Measurements from ENCODE around the gene PBRM1. TPM values are rescaled to one million over a fixed set of nuclear protein-coding genes. Genes with fewer than 3 reads are reported as not detected.

Gene PBRM1
- total RNA-seq, 1 donor from 2014 or later = 62.6 TPM

- H3K9me3 ChIP-seq (ENCODE audit: control insufficient read depth in 3 of 3, low read length in 3 of 3) = no peaks in the 10 kb centered on the region
- no peaks in the 10 kb centered on the region for H3K27me3 ChIP-seq (ENCODE audit: control insufficient read depth in 3 of 3, insufficient read depth in 3 of 3, low read length in 3 of 3)
- peaks cover 14 to 18% (median 16%) of the 10 kb centered on the region in 3 donors for H3K4me1 ChIP-seq (ENCODE audit: control insufficient read depth in 3 of 3, insufficient read depth in 3 of 3, low read length in 3 of 3)
- H3K36me3 ChIP-seq (ENCODE audit: control insufficient read depth in 3 of 3, insufficient read depth in 3 of 3, low read length in 3 of 3) = peaks cover 43 to 61% (median 56%) of the 10 kb centered on the region in 3 donors
- no peak overlapping the region for H3K4me3 ChIP-seq (ENCODE audit: low read length in 3 of 3)
- H3K27ac ChIP-seq (ENCODE audit: low read depth, low read length) = no peak overlapping the region
- H3K9ac ChIP-seq (ENCODE audit: low read depth in 1 of 3, low read length in 3 of 3) = peak overlapping the region in 1 of 3 donors; percentile 17
Measured at GRCh38 chr3:52689151-52689550, 3.4 kb upstream of the PBRM1 start.

GRCh38 chr3:52688266-52688665 lies 2.6 kb upstream of the PBRM1 start:
- H3K9me3 ChIP-seq (ENCODE audit: control insufficient read depth in 3 of 3, low read length in 3 of 3) = no peaks in the 10 kb centered on the region
- H3K27me3 ChIP-seq (ENCODE audit: control insufficient read depth in 3 of 3, insufficient read depth in 3 of 3, low read length in 3 of 3) = no peaks in the 10 kb centered on the region
- H3K4me3 ChIP-seq (ENCODE audit: low read length in 3 of 3) = no peak overlapping the region
- H3K4me1 ChIP-seq (ENCODE audit: control insufficient read depth in 3 of 3, insufficient read depth in 3 of 3, low read length in 3 of 3) = peaks cover 14 to 27% (median 16%) of the 10 kb centered on the region in 3 donors
- peaks cover 36 to 53% (median 49%) of the 10 kb centered on the region in 3 donors for H3K36me3 ChIP-seq (ENCODE audit: control insufficient read depth in 3 of 3, insufficient read depth in 3 of 3, low read length in 3 of 3)
- no peak overlapping the region for H3K27ac ChIP-seq (ENCODE audit: low read depth, low read length)
- no peak overlapping the region for H3K9ac ChIP-seq (ENCODE audit: low read depth in 1 of 3, low read length in 3 of 3)

GRCh38 chr3:52685285-52685708 lies 416 bp downstream of the PBRM1 start:
- H3K27me3 ChIP-seq (ENCODE audit: control insufficient read depth in 3 of 3, insufficient read depth in 3 of 3, low read length in 3 of 3) = no peaks in the 10 kb centered on the region
- H3K4me3 ChIP-seq (ENCODE audit: low read length in 3 of 3) = peak overlapping the region; percentile 90 to 96 (median 92)
- peaks cover 30 to 33% (median 30%) of the 10 kb centered on the region in 3 donors for H3K36me3 ChIP-seq (ENCODE audit: control insufficient read depth in 3 of 3, insufficient read depth in 3 of 3, low read length in 3 of 3)
- H3K9ac ChIP-seq (ENCODE audit: low read depth in 1 of 3, low read length in 3 of 3) = peak overlapping the region; percentile 85 to 96 (median 94)
- peaks cover 16 to 33% (median 21%) of the 10 kb centered on the region in 3 donors for H3K4me1 ChIP-seq (ENCODE audit: control insufficient read depth in 3 of 3, insufficient read depth in 3 of 3, low read length in 3 of 3)
- H3K27ac ChIP-seq (ENCODE audit: low read depth, low read length) = peak overlapping the region; percentile 94
- H3K9me3 ChIP-seq (ENCODE audit: control insufficient read depth in 3 of 3, low read length in 3 of 3) = no peaks in the 10 kb centered on the region

GRCh38 chr3:52684184-52684583 lies 1.5 kb downstream of the PBRM1 start:
- peak overlapping the region in 2 of 3 donors; percentile 52 to 85 for H3K9ac ChIP-seq (ENCODE audit: low read depth in 1 of 3, low read length in 3 of 3)
- peaks cover 27 to 34% (median 28%) of the 10 kb centered on the region in 3 donors for H3K36me3 ChIP-seq (ENCODE audit: control insufficient read depth in 3 of 3, insufficient read depth in 3 of 3, low read length in 3 of 3)
- H3K9me3 ChIP-seq (ENCODE audit: control insufficient read depth in 3 of 3, low read length in 3 of 3) = no peaks in the 10 kb centered on the region
- H3K27me3 ChIP-seq (ENCODE audit: control insufficient read depth in 3 of 3, insufficient read depth in 3 of 3, low read length in 3 of 3) = no peaks in the 10 kb centered on the region
- no peak overlapping the region for H3K27ac ChIP-seq (ENCODE audit: low read depth, low read length)
- peaks cover 16 to 35% (median 24%) of the 10 kb centered on the region in 3 donors for H3K4me1 ChIP-seq (ENCODE audit: control insufficient read depth in 3 of 3, insufficient read depth in 3 of 3, low read length in 3 of 3)
- H3K4me3 ChIP-seq (ENCODE audit: low read length in 3 of 3) = no peak overlapping the region

DNA sequence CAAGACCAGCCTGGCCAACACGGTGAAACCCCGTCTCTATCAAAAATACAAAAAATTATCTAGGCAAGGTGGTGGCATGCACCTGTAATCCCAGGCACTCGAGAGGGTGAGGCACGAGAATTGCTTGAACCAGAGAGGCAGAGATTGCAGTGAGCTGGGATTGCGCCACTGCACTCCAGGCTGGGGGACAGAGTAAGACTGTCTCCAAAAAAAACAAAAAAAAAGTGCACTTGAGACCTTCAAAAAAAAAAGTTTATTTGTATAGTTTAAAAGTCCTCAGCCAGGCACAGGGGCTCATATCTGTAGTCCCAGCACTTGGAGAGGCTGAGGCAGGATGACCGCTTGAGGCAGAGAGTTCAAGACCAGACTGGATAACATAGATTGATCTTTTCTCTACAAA lies 2.1 kb downstream of the PBRM1 start:
- peak overlapping the region in 1 of 3 donors; percentile 41 for H3K9ac ChIP-seq (ENCODE audit: low read depth in 1 of 3, low read length in 3 of 3)
- H3K4me1 ChIP-seq (ENCODE audit: control insufficient read depth in 3 of 3, insufficient read depth in 3 of 3, low read length in 3 of 3) = peaks cover 16 to 35% (median 28%) of the 10 kb centered on the region in 3 donors

GRCh38 chr3:52682016-52682415 lies 3.7 kb downstream of the PBRM1 start:
- H3K9ac ChIP-seq (ENCODE audit: low read depth in 1 of 3, low read length in 3 of 3) = peak overlapping the region in 2 of 3 donors; percentile 25 to 28
- peaks cover 16 to 35% (median 28%) of the 10 kb centered on the region in 3 donors for H3K4me1 ChIP-seq (ENCODE audit: control insufficient read depth in 3 of 3, insufficient read depth in 3 of 3, low read length in 3 of 3)
- no peaks in the 10 kb centered on the region for H3K27me3 ChIP-seq (ENCODE audit: control insufficient read depth in 3 of 3, insufficient read depth in 3 of 3, low read length in 3 of 3)
- H3K4me3 ChIP-seq (ENCODE audit: low read length in 3 of 3) = no peak overlapping the region
- peak overlapping the region; percentile 16 for H3K27ac ChIP-seq (ENCODE audit: low read depth, low read length)
- H3K9me3 ChIP-seq (ENCODE audit: control insufficient read depth in 3 of 3, low read length in 3 of 3) = no peaks in the 10 kb centered on the region
- H3K36me3 ChIP-seq (ENCODE audit: control insufficient read depth in 3 of 3, insufficient read depth in 3 of 3, low read length in 3 of 3) = peaks cover 23 to 32% (median 26%) of the 10 kb centered on the region in 3 donors

More for the DNA sequence above, 2.1 kb downstream of the PBRM1 start:
- Histone ChIP-seq H3K36me3 (ENCODE audit: control insufficient read depth in 3 of 3, insufficient read depth in 3 of 3, low read length in 3 of 3) (peaks cover 25 to 34% (median 28%) of the 10 kb centered on the region in 3 donors), H3K27me3 (ENCODE audit: control insufficient read depth in 3 of 3, insufficient read depth in 3 of 3, low read length in 3 of 3) (no peaks in the 10 kb centered on the region), H3K4me3 (ENCODE audit: low read length in 3 of 3) (no peak overlapping the region), H3K27ac (ENCODE audit: low read depth, low read length) (no peak overlapping the region), H3K9me3 (ENCODE audit: control insufficient read depth in 3 of 3, low read length in 3 of 3) (no peaks in the 10 kb centered on the region)

DNA sequence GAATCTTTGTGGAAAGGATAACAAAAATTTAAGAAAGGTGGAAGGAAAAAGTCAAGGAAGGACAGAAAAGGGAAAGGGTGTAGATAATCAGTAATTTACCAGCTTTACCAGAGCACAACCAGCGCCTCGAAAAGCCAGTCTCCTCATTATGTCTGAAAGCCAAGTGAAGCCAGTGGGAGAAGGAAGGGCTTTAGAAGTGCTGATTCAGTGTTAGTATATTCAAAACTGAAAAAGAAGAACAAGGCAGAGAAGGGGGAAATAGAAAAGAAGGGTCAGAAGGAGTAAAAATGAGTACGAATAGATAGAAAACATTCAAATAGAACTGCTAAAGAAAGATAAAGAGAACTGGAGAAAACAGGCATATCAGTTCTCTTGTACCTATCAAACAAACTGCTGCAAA lies 4.1 kb downstream of the PBRM1 start:
- Histone ChIP-seq H3K27ac (ENCODE audit: low read depth, low read length) (peak overlapping the region; percentile 16), H3K27me3 (ENCODE audit: control insufficient read depth in 3 of 3, insufficient read depth in 3 of 3, low read length in 3 of 3) (no peaks in the 10 kb centered on the region), H3K9ac (ENCODE audit: low read depth in 1 of 3, low read length in 3 of 3) (peak overlapping the region in 2 of 3 donors; percentile 25 to 28), H3K4me1 (ENCODE audit: control insufficient read depth in 3 of 3, insufficient read depth in 3 of 3, low read length in 3 of 3) (peaks cover 12 to 31% (median 25%) of the 10 kb centered on the region in 3 donors), H3K4me3 (ENCODE audit: low read length in 3 of 3) (no peak overlapping the region), H3K9me3 (ENCODE audit: control insufficient read depth in 3 of 3, low read length in 3 of 3) (no peaks in the 10 kb centered on the region), H3K36me3 (ENCODE audit: control insufficient read depth in 3 of 3, insufficient read depth in 3 of 3, low read length in 3 of 3) (peaks cover 25 to 36% (median 30%) of the 10 kb centered on the region in 3 donors)

DNA sequence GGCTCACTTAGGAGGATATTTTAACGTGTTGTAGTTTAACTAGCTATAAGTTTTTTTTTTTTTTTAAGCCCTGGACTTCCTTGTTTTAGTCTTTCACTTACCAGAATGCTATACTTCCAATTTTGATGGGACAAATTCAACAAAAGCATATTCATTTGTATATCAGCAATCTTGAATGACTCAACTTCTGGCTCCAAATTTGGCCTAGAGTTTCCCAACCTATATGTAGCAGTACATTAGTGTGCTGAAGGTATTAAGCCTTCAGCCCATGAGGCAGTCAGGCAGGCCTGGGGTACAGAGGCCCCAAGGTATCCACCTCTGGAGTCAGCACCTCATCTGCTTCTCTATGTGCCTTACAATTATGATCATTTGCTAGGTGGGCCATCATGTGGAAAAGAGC lies 5.9 kb downstream of the PBRM1 start:
- Histone ChIP-seq H3K27ac (ENCODE audit: low read depth, low read length) (no peak overlapping the region), H3K36me3 (ENCODE audit: control insufficient read depth in 3 of 3, insufficient read depth in 3 of 3, low read length in 3 of 3) (peaks cover 33 to 47% (median 42%) of the 10 kb centered on the region in 3 donors), H3K9ac (ENCODE audit: low read depth in 1 of 3, low read length in 3 of 3) (peak overlapping the region in 1 of 3 donors; percentile 5), H3K4me1 (ENCODE audit: control insufficient read depth in 3 of 3, insufficient read depth in 3 of 3, low read length in 3 of 3) (peaks cover 5 to 22% (median 19%) of the 10 kb centered on the region in 3 donors), H3K9me3 (ENCODE audit: control insufficient read depth in 3 of 3, low read length in 3 of 3) (no peaks in the 10 kb centered on the region), H3K27me3 (ENCODE audit: control insufficient read depth in 3 of 3, insufficient read depth in 3 of 3, low read length in 3 of 3) (no peaks in the 10 kb centered on the region), H3K4me3 (ENCODE audit: low read length in 3 of 3) (no peak overlapping the region)

- no peak overlapping the region for H3K4me3 ChIP-seq (ENCODE audit: low read length in 3 of 3)
- H3K36me3 ChIP-seq (ENCODE audit: control insufficient read depth in 3 of 3, insufficient read depth in 3 of 3, low read length in 3 of 3) = peaks cover 35 to 47% (median 43%) of the 10 kb centered on the region in 3 donors
- no peak overlapping the region for H3K27ac ChIP-seq (ENCODE audit: low read depth, low read length)
- H3K27me3 ChIP-seq (ENCODE audit: control insufficient read depth in 3 of 3, insufficient read depth in 3 of 3, low read length in 3 of 3) = no peaks in the 10 kb centered on the region
- peaks cover 0 to 17% (median 13%) of the 10 kb centered on the region in 3 donors for H3K4me1 ChIP-seq (ENCODE audit: control insufficient read depth in 3 of 3, insufficient read depth in 3 of 3, low read length in 3 of 3)
- H3K9me3 ChIP-seq (ENCODE audit: control insufficient read depth in 3 of 3, low read length in 3 of 3) = no peaks in the 10 kb centered on the region
- H3K9ac ChIP-seq (ENCODE audit: low read depth in 1 of 3, low read length in 3 of 3) = no peak overlapping the region
Measured at GRCh38 chr3:52679199-52679538, 6.5 kb downstream of the PBRM1 start.

GRCh38 chr3:52678265-52679198 lies 7.2 kb downstream of the PBRM1 start:
- H3K9ac ChIP-seq (ENCODE audit: low read depth in 1 of 3, low read length in 3 of 3) = no peak overlapping the region
- H3K4me1 ChIP-seq (ENCODE audit: control insufficient read depth in 3 of 3, insufficient read depth in 3 of 3, low read length in 3 of 3) = peaks cover 0 to 13% (median 10%) of the 10 kb centered on the region in 3 donors
- peaks cover 37 to 47% (median 43%) of the 10 kb centered on the region in 3 donors for H3K36me3 ChIP-seq (ENCODE audit: control insufficient read depth in 3 of 3, insufficient read depth in 3 of 3, low read length in 3 of 3)

More at GRCh38 chr3:52678265-52679198, 7.2 kb downstream of the PBRM1 start:
- Histone ChIP-seq H3K27ac (ENCODE audit: low read depth, low read length) (no peak overlapping the region), H3K27me3 (ENCODE audit: control insufficient read depth in 3 of 3, insufficient read depth in 3 of 3, low read length in 3 of 3) (no peaks in the 10 kb centered on the region), H3K4me3 (ENCODE audit: low read length in 3 of 3) (no peak overlapping the region), H3K9me3 (ENCODE audit: control insufficient read depth in 3 of 3, low read length in 3 of 3) (no peaks in the 10 kb centered on the region)
